CD14-positive monocyte (primary cell): ENCODE measurements around the gene SSBP2. TPM values are rescaled to one million over a fixed set of nuclear protein-coding genes. Genes with fewer than 3 reads are reported as not detected.

ENCODE experiments used
- DNase-seq, 3 donors: peaks; one replicate each; pipeline ENCODE4 v3.0.0-alpha.2; 2011 to 2022
- H2AFZ ChIP-seq: 2 replicates; pipeline ENCODE4 v1.6.0; 2012; ENCODE audit warnings: mild to moderate bottlenecking, low read depth, low read length, inconsistent platforms; ENCODE audit not compliant: insufficient read depth, poor library complexity, severe bottlenecking
- H3K27ac ChIP-seq, 2 donors: 1 replicate in 1 of 2; 2 replicates in 1 of 2; pipeline ENCODE4 v1.5.1; 2012 to 2013; ENCODE audit warnings: low read length in 2 of 2, control low read depth in 1 of 2, inconsistent platforms in 1 of 2, low read depth in 1 of 2, mild to moderate bottlenecking in 1 of 2
- H3K27me3 ChIP-seq, 2 donors: one replicate each; pipeline versions ENCODE4 v1.6.0 to v1.6.1; 2011 to 2013; ENCODE audit warnings: low read length in 2 of 2; ENCODE audit not compliant: control insufficient read depth in 2 of 2, insufficient read depth in 2 of 2
- H3K36me3 ChIP-seq, 2 donors: replicated peaks in 1 of 2; 1 replicate in 1 of 2; 2 replicates in 1 of 2; pipeline versions ENCODE4 v1.5.1 to v1.6.1; 2012 to 2013; ENCODE audit warnings: low read length in 2 of 2, control low read depth in 1 of 2, inconsistent platforms in 1 of 2, mild to moderate bottlenecking in 1 of 2; ENCODE audit not compliant: insufficient read depth in 2 of 2, control insufficient read depth in 1 of 2
- H3K4me1 ChIP-seq, 2 donors: 1 replicate in 1 of 2; 2 replicates in 1 of 2; pipeline versions ENCODE4 v1.5.1 to v1.6.1; 2012 to 2013; ENCODE audit warnings: low read length in 2 of 2, control low read depth in 1 of 2, inconsistent platforms in 1 of 2, mild to moderate bottlenecking in 1 of 2, moderate library complexity in 1 of 2; ENCODE audit not compliant: insufficient read depth in 2 of 2, control insufficient read depth in 1 of 2
- H3K4me2 ChIP-seq: replicated peaks from 2 replicates; pipeline ENCODE3; 2012; ENCODE audit warnings: low read length, moderate library complexity, mild to moderate bottlenecking; ENCODE audit not compliant: poor library complexity, severe bottlenecking; ENCODE audit errors: extremely low read depth
- H3K4me3 ChIP-seq, 3 experiments: fragments of 200-600 bp in 1 of 3; sonication (generic) in 1 of 3; replicated peaks in 1 of 3; 1 replicate in 2 of 3; 2 replicates in 1 of 3; pipeline ENCODE4 v1.5.1; 2011 to 2013; ENCODE audit warnings: low read length in 3 of 3, mild to moderate bottlenecking in 3 of 3, control low read depth in 2 of 3, low read depth in 2 of 3, inconsistent platforms in 1 of 3, moderate library complexity in 1 of 3
- H3K79me2 ChIP-seq: 2 replicates; pipeline ENCODE4 v1.6.0; 2012; ENCODE audit warnings: mild to moderate bottlenecking, control low read depth, inconsistent platforms, low read length, moderate library complexity; ENCODE audit not compliant: insufficient read depth
- H3K9ac ChIP-seq: 2 replicates; pipeline ENCODE4 v1.6.0; 2017; ENCODE audit warnings: low read length, mild to moderate bottlenecking; ENCODE audit not compliant: insufficient read depth, poor library complexity, severe bottlenecking
- H3K9me3 ChIP-seq, 2 donors: replicated peaks in 1 of 2; 1 replicate in 1 of 2; 2 replicates in 1 of 2; pipeline versions ENCODE4 v1.5.1 to v1.6.1; 2012 to 2013; ENCODE audit warnings: low read length in 2 of 2, control low read depth in 1 of 2; ENCODE audit not compliant: control insufficient read depth in 1 of 2, insufficient read depth in 1 of 2
- H4K20me1 ChIP-seq: 2 replicates; pipeline ENCODE4 v1.6.0; 2012; ENCODE audit warnings: mild to moderate bottlenecking, low read length, control low read depth, moderate library complexity; ENCODE audit not compliant: insufficient read depth
- H3K27ac Mint-ChIP-seq, 7 donors: one replicate each; pipeline ENCODE4 v1.8.0; 2020; ENCODE audit warnings: mild to moderate bottlenecking in 7 of 7, mixed read lengths in 7 of 7, moderate library complexity in 6 of 7, inconsistent platforms in 2 of 7
- H3K27me3 Mint-ChIP-seq, 3 donors: one replicate each; pipeline ENCODE4 v1.8.0; 2021 to 2022; ENCODE audit warnings: low read depth in 3 of 3, mild to moderate bottlenecking in 3 of 3, mixed read lengths in 3 of 3, moderate library complexity in 3 of 3, inconsistent platforms in 1 of 3
- H3K36me3 Mint-ChIP-seq, 2 donors: one replicate each; pipeline ENCODE4 v1.8.0; 2020; ENCODE audit warnings: mixed read lengths in 2 of 2, inconsistent platforms in 1 of 2, mild to moderate bottlenecking in 1 of 2
- H3K4me1 Mint-ChIP-seq: one replicate; pipeline ENCODE4 v1.8.0; 2020; ENCODE audit warnings: mild to moderate bottlenecking, mixed read lengths
- H3K4me3 Mint-ChIP-seq, 2 donors: one replicate each; pipeline ENCODE4 v1.8.0; 2020; ENCODE audit warnings: mild to moderate bottlenecking in 2 of 2, mixed read lengths in 2 of 2, moderate library complexity in 1 of 2
- H3K9me3 Mint-ChIP-seq, 7 donors: one replicate each; pipeline ENCODE4 v1.8.0; 2020 to 2022; ENCODE audit warnings: mixed read lengths in 7 of 7, mild to moderate bottlenecking in 6 of 7, moderate library complexity in 6 of 7, inconsistent platforms in 2 of 7
- CTCF ChIP-seq: fragments of 200-600 bp; IDR thresholded peaks from one replicate; pipeline ENCODE4 v1.8.0; 2022; ENCODE audit warnings: antibody characterized with exemption, mild to moderate bottlenecking
- WGBS: methylation state at CpG from one replicate; pipeline ENCODE4 v1.1.5; 2013; ENCODE audit warnings: missing lambda C conversion rate; ENCODE audit not compliant: insufficient coverage; 5-methylcytosine and 5-hydroxymethylcytosine counted together
- intact Hi-C, 2 donors: fragments of 100-400 bp; cut with micrococcal nuclease; formaldehyde crosslinking; loops; one replicate each; pipeline versions ENCODE4 v1.15.0 to v1.15.1; 2023
- polyA plus RNA-seq, 3 donors: library from polyadenylated mRNA; depleted of rRNA in 1 of 3; unstranded in 2 of 3; stranded (reverse) in 1 of 3; fragments of 300-500 nt in 2 of 3; fragments of >200 nt in 1 of 3; fragmentation: Illumina TruSeq in 2 of 3; gene quantifications; 1 replicate in 2 of 3; 2 replicates in 1 of 3; pipeline ENCODE4 v1.2.3, GENCODE V29; 2012 to 2021

Gene SSBP2
- polyA plus RNA-seq, 3 donors, result 29.1 to 55.2 (median 53.4) TPM

- H3K27ac ChIP-seq, result no peak overlapping the region
- no peak overlapping the region for H3K4me2 ChIP-seq
- H3K36me3 ChIP-seq, result no peaks in the 10 kb centered on the region
- TF ChIP-seq CTCF, result no peak
- H3K4me3 ChIP-seq, result no peak overlapping the region
- peaks cover 15% of the 10 kb centered on the region in 2 donors for H3K4me1 ChIP-seq
- no peak overlapping the region for H2AFZ ChIP-seq
- Mint-ChIP-seq H3K36me3 (no peaks in the 10 kb centered on the region), H3K9me3 (peaks cover 0 to 6% (median 0%) of the 10 kb centered on the region in 7 donors), H3K27me3 (no peaks in the 10 kb centered on the region), H3K4me3 (no peak overlapping the region), H3K4me1 (peaks cover 32% of the 10 kb centered on the region), H3K27ac (no peak overlapping the region)
- no peaks in the 10 kb centered on the region for H3K9me3 ChIP-seq
- no peak overlapping the region for H3K9ac ChIP-seq
- WGBS, result 30% methylated on average over 4 of the region's 4 CpGs
- no peaks in the 10 kb centered on the region for H3K27me3 ChIP-seq
- no peaks in the 10 kb centered on the region for H3K79me2 ChIP-seq
- DNase-seq, result no peak
- intact Hi-C loops, result no loop called here
- no peaks in the 10 kb centered on the region for H4K20me1 ChIP-seq
Observed at GRCh38 chr5:81785322-81785721, 34.4 kb upstream of the SSBP2 start.

- H3K4me2 ChIP-seq, result no peak overlapping the region
- no peaks in the 10 kb centered on the region for H3K79me2 ChIP-seq
- Mint-ChIP-seq H3K27ac (peak overlapping the region in 2 of 7 donors; percentile 31 to 65), H3K4me1 (peaks cover 44% of the 10 kb centered on the region), H3K4me3 (no peak overlapping the region), H3K9me3 (peaks cover 0 to 3% (median 0%) of the 10 kb centered on the region in 7 donors), H3K36me3 (no peaks in the 10 kb centered on the region), H3K27me3 (no peaks in the 10 kb centered on the region)
- no peak for DNase-seq
- peaks cover 28 to 31% of the 10 kb centered on the region in 2 donors for H3K4me1 ChIP-seq
- H3K9ac ChIP-seq, result no peak overlapping the region
- peak overlapping the region; percentile 64 for H2AFZ ChIP-seq
- TF ChIP-seq CTCF, result no peak
- H3K27ac ChIP-seq, result no peak overlapping the region
- H3K27me3 ChIP-seq, result no peaks in the 10 kb centered on the region
- no peak overlapping the region for H3K4me3 ChIP-seq
- no peaks in the 10 kb centered on the region for H3K36me3 ChIP-seq
- WGBS, result no CpG with 5 or more reads among the region's 3 CpGs
- H4K20me1 ChIP-seq, result no peaks in the 10 kb centered on the region
- no peaks in the 10 kb centered on the region for H3K9me3 ChIP-seq
- intact Hi-C loops, result no loop called here
Observed at GRCh38 chr5:81783401-81783800, 32.5 kb upstream of the SSBP2 start.
